ENCODE results near the gene ROBO3.

- TF ChIP-seq CTCF (IDR thresholded peaks at IDR 0.05) (no peak), POLR2A (IDR thresholded peaks at IDR 0.05) (no peak)
These were observed 13.7 kb downstream of the ROBO3 start for GRCh38 chr11:124878759-124879492.

Measured in uterus (tissue), 2 donors.